Right atrium auricular region (tissue), 2 donors: ENCODE measurements around the gene PLEK2. TPM values are rescaled to one million over a fixed set of nuclear protein-coding genes. Genes with fewer than 3 reads are reported as not detected.

ENCODE experiments used
- DNase-seq: peaks from one replicate; pipeline ENCODE4 v3.0.0-alpha.2; 2019; ENCODE audit warnings: low spot score
- H3K27ac ChIP-seq, 2 donors: fragments of 200-600 bp; sonication (generic); 1 replicate in 1 of 2; 2 replicates in 1 of 2; pipeline ENCODE4 v1.5.1; 2016 to 2019
- H3K27me3 ChIP-seq, 2 donors: fragments of 200-600 bp; sonication (generic); one replicate each; pipeline versions ENCODE4 v1.5.1 to v1.6.0; 2017 to 2019
- H3K36me3 ChIP-seq: fragments of 200-600 bp; sonication (generic); one replicate; pipeline ENCODE4 v1.5.1; 2016
- H3K4me1 ChIP-seq, 2 donors: fragments of 200-600 bp; sonication (generic); one replicate each; pipeline versions ENCODE4 v1.5.1 to v1.6.0; 2017 to 2019
- H3K4me3 ChIP-seq, 2 donors: fragments of 200-600 bp; sonication (generic); 1 replicate in 1 of 2; 2 replicates in 1 of 2; pipeline ENCODE4 v1.5.1; 2017 to 2019; ENCODE audit warnings: mild to moderate bottlenecking in 1 of 2, moderate library complexity in 1 of 2
- H3K9me3 ChIP-seq, 2 donors: fragments of 200-600 bp; sonication (generic); one replicate each; pipeline ENCODE4 v1.5.1; 2019
- total RNA-seq, 2 donors: library from RNA; depleted of rRNA; stranded (reverse); fragments of >200 nt; gene quantifications; one replicate each; pipeline ENCODE4 v1.1.0, GENCODE V29; 2016
- TF ChIP-seq, protein P1 (sequence below), 2 donors: fragments of 200-600 bp; sonication (generic); IDR thresholded peaks; one replicate each; pipeline ENCODE4 v1.5.1; 2019; ENCODE audit warnings: antibody characterized with exemption in 2 of 2

The PLEK2 gene
- total RNA-seq, 2 donors from 2014 or later = 1.1 to 2.1 TPM

DNA sequence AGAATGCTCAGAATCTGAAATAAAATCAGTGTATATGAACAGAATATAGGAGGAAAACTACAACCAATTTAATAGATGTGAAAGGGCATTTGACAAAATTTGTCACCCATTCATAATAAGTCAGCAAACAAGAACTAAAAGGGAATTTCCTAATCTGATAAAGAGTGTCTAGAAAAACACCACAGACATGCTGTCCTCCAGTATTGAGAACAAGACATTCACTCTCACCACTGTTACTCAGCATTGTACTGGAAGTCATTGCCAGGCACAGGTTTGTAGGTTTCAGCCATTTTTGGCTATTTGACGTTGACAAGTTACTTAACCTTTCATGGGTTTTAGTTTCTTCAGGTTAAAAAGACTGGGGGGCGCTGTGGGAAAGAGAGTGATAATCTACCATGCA, 38.6 kb downstream of the PLEK2 start:
- Histone ChIP-seq H3K9me3 (no peaks in the 10 kb centered on the region), H3K36me3 (peaks cover 75% of the 10 kb centered on the region), H3K4me3 (no peak overlapping the region), H3K4me1 (no peaks in the 10 kb centered on the region), H3K27ac (no peak overlapping the region), H3K27me3 (no peaks in the 10 kb centered on the region)
- DNase-seq = no peak
- TF ChIP-seq, protein P1, sequence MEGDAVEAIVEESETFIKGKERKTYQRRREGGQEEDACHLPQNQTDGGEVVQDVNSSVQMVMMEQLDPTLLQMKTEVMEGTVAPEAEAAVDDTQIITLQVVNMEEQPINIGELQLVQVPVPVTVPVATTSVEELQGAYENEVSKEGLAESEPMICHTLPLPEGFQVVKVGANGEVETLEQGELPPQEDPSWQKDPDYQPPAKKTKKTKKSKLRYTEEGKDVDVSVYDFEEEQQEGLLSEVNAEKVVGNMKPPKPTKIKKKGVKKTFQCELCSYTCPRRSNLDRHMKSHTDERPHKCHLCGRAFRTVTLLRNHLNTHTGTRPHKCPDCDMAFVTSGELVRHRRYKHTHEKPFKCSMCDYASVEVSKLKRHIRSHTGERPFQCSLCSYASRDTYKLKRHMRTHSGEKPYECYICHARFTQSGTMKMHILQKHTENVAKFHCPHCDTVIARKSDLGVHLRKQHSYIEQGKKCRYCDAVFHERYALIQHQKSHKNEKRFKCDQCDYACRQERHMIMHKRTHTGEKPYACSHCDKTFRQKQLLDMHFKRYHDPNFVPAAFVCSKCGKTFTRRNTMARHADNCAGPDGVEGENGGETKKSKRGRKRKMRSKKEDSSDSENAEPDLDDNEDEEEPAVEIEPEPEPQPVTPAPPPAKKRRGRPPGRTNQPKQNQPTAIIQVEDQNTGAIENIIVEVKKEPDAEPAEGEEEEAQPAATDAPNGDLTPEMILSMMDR (IDR thresholded peaks at IDR 0.05) = no peak

- H3K27ac ChIP-seq = no peak overlapping the region
- peaks cover 0 to 4% of the 10 kb centered on the region in 2 donors for H3K4me1 ChIP-seq
- H3K36me3 ChIP-seq = peaks cover 75% of the 10 kb centered on the region
- H3K4me3 ChIP-seq = no peak overlapping the region
- TF ChIP-seq, protein P1 (IDR thresholded peaks at IDR 0.05) = no peak
- H3K9me3 ChIP-seq = no peaks in the 10 kb centered on the region
- no peaks in the 10 kb centered on the region for H3K27me3 ChIP-seq
- DNase-seq = no peak
Measured at GRCh38 chr14:67372833-67373232, 39.1 kb downstream of the PLEK2 start.

- Histone ChIP-seq H3K4me3 (no peak overlapping the region), H3K4me1 (peaks cover 0 to 4% of the 10 kb centered on the region in 2 donors), H3K27ac (no peak overlapping the region), H3K36me3 (peaks cover 75% of the 10 kb centered on the region), H3K27me3 (no peaks in the 10 kb centered on the region), H3K9me3 (no peaks in the 10 kb centered on the region)
- TF ChIP-seq, protein P1 (IDR thresholded peaks at IDR 0.05) = no peak
- no peak for DNase-seq
Measured at GRCh38 chr14:67371247-67372148, 40.5 kb downstream of the PLEK2 start.

GRCh38 chr14:67370830-67371229, 41.1 kb downstream of the PLEK2 start:
- H3K4me3 ChIP-seq = no peak overlapping the region
- H3K36me3 ChIP-seq = peaks cover 76% of the 10 kb centered on the region
- H3K9me3 ChIP-seq = no peaks in the 10 kb centered on the region
- DNase-seq = no peak
- H3K4me1 ChIP-seq = peaks cover 0 to 4% of the 10 kb centered on the region in 2 donors
- H3K27me3 ChIP-seq = no peaks in the 10 kb centered on the region
- H3K27ac ChIP-seq = no peak overlapping the region
- TF ChIP-seq, protein P1 (IDR thresholded peaks at IDR 0.05) = no peak

GRCh38 chr14:67365476-67365875, 46.5 kb downstream of the PLEK2 start:
- H3K27me3 ChIP-seq = no peaks in the 10 kb centered on the region

More at GRCh38 chr14:67365476-67365875, 46.5 kb downstream of the PLEK2 start:
- no peak for DNase-seq
- Histone ChIP-seq H3K4me3 (no peak overlapping the region), H3K27ac (no peak overlapping the region), H3K9me3 (no peaks in the 10 kb centered on the region), H3K36me3 (peaks cover 60% of the 10 kb centered on the region), H3K4me1 (peaks cover 0 to 42% of the 10 kb centered on the region in 2 donors)
- TF ChIP-seq, protein P1 (IDR thresholded peaks at IDR 0.05) = no peak
